Right atrium auricular region (tissue), 2 donors: ENCODE measurements around the gene TRIB2. TPM values are rescaled to one million over a fixed set of nuclear protein-coding genes. Genes with fewer than 3 reads are reported as not detected.
A peak's percentile ranks its signal among the peaks of the same experiment; 100 is the strongest.

ENCODE experiments used
- DNase-seq: peaks from one replicate; pipeline ENCODE4 v3.0.0-alpha.2; 2019; ENCODE audit warnings: low spot score
- H3K27ac ChIP-seq, 2 donors: fragments of 200-600 bp; sonication (generic); 1 replicate in 1 of 2; 2 replicates in 1 of 2; pipeline ENCODE4 v1.5.1; 2016 to 2019
- H3K27me3 ChIP-seq, 2 donors: fragments of 200-600 bp; sonication (generic); one replicate each; pipeline versions ENCODE4 v1.5.1 to v1.6.0; 2017 to 2019
- H3K36me3 ChIP-seq: fragments of 200-600 bp; sonication (generic); one replicate; pipeline ENCODE4 v1.5.1; 2016
- H3K4me1 ChIP-seq, 2 donors: fragments of 200-600 bp; sonication (generic); one replicate each; pipeline versions ENCODE4 v1.5.1 to v1.6.0; 2017 to 2019
- H3K4me3 ChIP-seq, 2 donors: fragments of 200-600 bp; sonication (generic); 1 replicate in 1 of 2; 2 replicates in 1 of 2; pipeline ENCODE4 v1.5.1; 2017 to 2019; ENCODE audit warnings: mild to moderate bottlenecking in 1 of 2, moderate library complexity in 1 of 2
- H3K9me3 ChIP-seq, 2 donors: fragments of 200-600 bp; sonication (generic); one replicate each; pipeline ENCODE4 v1.5.1; 2019
- total RNA-seq, 2 donors: library from RNA; depleted of rRNA; stranded (reverse); fragments of >200 nt; gene quantifications; one replicate each; pipeline ENCODE4 v1.1.0, GENCODE V29; 2016
- TF ChIP-seq, protein P1 (sequence below), 2 donors: fragments of 200-600 bp; sonication (generic); IDR thresholded peaks; one replicate each; pipeline ENCODE4 v1.5.1; 2019; ENCODE audit warnings: antibody characterized with exemption in 2 of 2

TRIB2 gene
- total RNA-seq, 2 donors from 2014 or later: 33.5 to 55.7 TPM

DNA sequence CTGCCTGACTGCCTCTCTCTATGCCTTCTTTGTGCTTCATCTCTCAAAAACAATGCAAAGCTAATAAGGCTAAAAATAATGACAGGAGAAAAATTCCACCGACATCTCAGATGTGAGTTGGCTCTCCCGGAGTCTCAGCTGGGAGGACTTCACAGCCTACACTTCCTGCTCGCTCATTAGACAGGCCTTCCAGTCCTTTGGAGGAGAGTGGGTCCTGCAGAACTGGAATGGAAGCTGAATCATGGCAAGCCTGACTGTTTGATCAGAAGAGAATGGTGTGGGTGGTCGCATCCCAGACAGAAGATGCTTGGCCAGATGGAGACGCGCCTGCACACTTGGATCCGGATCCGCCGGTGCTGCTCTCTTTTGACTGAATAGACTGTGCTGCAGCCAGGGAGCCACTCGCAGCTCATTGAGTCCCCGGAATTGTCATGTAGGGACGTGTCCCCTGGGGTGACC, 49.7 kb downstream of the TRIB2 start:
- Histone ChIP-seq H3K4me3 (no peak overlapping the region), H3K27ac (no peak overlapping the region), H3K36me3 (no peaks in the 10 kb centered on the region), H3K4me1 (no peaks in the 10 kb centered on the region), H3K9me3 (no peaks in the 10 kb centered on the region), H3K27me3 (no peaks in the 10 kb centered on the region)
- DNase-seq: no peak
- TF ChIP-seq, protein P1, sequence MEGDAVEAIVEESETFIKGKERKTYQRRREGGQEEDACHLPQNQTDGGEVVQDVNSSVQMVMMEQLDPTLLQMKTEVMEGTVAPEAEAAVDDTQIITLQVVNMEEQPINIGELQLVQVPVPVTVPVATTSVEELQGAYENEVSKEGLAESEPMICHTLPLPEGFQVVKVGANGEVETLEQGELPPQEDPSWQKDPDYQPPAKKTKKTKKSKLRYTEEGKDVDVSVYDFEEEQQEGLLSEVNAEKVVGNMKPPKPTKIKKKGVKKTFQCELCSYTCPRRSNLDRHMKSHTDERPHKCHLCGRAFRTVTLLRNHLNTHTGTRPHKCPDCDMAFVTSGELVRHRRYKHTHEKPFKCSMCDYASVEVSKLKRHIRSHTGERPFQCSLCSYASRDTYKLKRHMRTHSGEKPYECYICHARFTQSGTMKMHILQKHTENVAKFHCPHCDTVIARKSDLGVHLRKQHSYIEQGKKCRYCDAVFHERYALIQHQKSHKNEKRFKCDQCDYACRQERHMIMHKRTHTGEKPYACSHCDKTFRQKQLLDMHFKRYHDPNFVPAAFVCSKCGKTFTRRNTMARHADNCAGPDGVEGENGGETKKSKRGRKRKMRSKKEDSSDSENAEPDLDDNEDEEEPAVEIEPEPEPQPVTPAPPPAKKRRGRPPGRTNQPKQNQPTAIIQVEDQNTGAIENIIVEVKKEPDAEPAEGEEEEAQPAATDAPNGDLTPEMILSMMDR (IDR thresholded peaks at IDR 0.05): no peak

DNA sequence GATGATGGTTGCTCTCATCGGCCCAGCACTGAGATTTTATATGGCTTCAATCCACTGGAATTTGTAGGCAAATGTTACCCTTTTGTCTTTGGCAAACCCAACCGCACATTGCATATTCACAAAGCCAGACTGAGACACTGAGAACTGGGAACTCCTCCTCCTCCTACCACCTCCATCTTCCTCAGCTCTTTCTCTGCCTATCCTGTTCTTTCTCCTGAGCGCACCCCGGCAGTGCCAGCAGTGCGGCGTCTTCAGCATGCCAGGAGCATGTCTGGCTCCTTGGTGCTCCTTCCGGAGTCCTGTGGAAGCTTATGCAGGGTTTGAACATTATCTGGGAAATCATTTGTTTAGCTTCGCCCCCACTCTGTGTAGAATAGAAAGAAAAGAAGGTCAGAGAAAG, 50.8 kb downstream of the TRIB2 start:
- H3K9me3 ChIP-seq: no peaks in the 10 kb centered on the region
- H3K36me3 ChIP-seq: no peaks in the 10 kb centered on the region
- DNase-seq: no peak
- H3K27me3 ChIP-seq: no peaks in the 10 kb centered on the region
- no peak overlapping the region for H3K27ac ChIP-seq
- no peaks in the 10 kb centered on the region for H3K4me1 ChIP-seq
- H3K4me3 ChIP-seq: no peak overlapping the region
- TF ChIP-seq, protein P1 (IDR thresholded peaks at IDR 0.05): no peak

DNA sequence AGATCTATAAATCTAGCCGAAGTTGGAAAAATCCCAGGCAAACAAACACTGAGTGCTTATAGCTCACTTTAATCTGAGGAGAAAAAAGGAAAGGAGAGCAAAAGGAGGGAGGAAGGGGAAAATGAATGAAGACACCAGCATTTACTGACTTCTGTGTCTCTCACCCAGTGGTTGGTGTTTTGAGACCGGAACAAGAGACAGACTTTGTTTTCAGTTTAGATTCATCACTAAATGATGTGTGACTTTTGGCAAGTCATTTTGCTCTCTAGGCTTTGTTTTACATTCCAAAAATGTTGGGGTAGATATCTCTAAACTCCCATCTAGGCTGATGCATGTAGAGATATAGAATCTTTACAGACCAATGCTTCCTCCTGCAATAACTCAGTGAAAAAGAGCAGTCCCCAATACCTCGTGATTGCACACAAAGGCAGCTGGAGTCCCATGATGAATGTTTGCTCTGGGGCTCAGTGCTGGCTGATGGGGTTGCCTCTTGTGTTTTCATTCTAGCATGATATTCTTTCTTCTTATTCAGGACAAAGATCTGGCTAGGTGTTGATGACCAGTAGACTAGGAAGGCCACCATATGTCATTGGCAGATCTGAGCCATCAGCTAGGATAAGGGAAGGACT, 51.4 kb downstream of the TRIB2 start:
- no peaks in the 10 kb centered on the region for H3K9me3 ChIP-seq
- DNase-seq: no peak
- H3K27ac ChIP-seq: no peak overlapping the region
- no peak overlapping the region for H3K4me3 ChIP-seq
- H3K27me3 ChIP-seq: no peaks in the 10 kb centered on the region
- no peaks in the 10 kb centered on the region for H3K36me3 ChIP-seq
- TF ChIP-seq, protein P1 (IDR thresholded peaks at IDR 0.05): no peak
- H3K4me1 ChIP-seq: no peaks in the 10 kb centered on the region

DNA sequence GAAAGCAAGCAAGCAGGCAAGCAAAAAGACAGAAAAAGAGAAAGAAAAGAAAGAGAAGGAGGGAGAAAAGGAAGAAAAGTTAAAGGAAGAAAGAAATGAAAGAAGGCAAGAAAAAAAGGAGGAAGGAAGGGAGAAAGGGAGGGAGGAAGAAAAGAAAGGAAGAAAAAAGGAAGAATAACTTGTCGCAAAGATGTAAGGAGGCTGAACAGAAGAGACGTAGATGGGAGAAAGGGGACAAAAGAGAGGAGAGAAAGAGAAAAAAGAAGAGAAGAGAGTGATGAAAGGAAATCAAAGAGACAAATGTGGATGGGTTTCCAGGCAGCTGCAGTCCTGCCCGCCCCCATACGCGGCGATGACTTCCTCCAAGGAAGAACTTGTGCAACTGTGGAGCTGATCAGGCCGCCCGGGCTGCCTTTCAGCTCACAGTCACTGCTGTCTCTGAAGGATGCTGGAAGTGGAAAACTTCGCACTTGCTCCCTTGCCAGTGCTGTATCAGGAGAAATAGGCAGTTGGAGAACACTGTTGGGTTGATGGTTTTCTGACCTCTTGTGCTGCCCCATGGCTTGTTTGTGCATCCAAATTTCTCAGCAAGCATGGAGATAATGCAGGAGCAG, 52.9 kb downstream of the TRIB2 start:
- Histone ChIP-seq H3K27me3 (no peaks in the 10 kb centered on the region), H3K9me3 (no peaks in the 10 kb centered on the region), H3K27ac (no peak overlapping the region), H3K4me3 (no peak overlapping the region), H3K36me3 (no peaks in the 10 kb centered on the region), H3K4me1 (no peaks in the 10 kb centered on the region)
- peak; percentile 80 for DNase-seq
- TF ChIP-seq, protein P1 (IDR thresholded peaks at IDR 0.05): no peak

DNA sequence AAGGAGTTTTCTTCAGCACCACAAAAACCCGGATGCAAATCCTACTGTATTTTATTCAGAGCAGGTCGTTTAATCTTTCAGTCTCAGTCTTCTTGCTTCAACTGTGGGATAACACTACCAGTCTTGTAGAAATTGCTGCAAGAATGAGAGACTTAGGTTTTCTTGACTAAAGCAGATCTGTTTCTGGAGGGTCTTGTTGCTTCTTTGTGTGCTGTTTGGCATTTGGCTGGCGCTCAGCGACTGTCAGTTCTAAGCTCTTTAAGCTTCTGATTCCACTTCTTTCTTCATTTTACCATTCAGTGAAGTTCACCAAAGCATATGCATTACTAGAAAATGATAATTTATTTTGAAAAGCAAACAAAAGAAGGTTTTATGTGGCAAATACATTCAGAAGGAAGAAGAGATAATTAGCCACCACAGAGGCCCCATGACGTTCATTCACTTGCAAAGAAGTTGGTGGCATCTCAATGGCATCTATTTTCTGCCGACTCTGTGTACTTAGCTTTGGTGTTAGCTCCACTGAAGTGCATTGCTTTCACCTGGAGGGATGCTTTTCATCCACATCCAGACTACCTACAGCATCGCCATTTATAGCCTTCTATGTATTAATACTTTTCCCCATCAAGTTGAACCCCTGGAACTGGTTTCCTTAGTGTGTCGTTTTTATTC, 53.7 kb downstream of the TRIB2 start:
- Histone ChIP-seq H3K36me3 (no peaks in the 10 kb centered on the region), H3K27ac (no peak overlapping the region), H3K9me3 (peaks cover 0 to 7% of the 10 kb centered on the region in 2 donors), H3K27me3 (no peaks in the 10 kb centered on the region), H3K4me3 (no peak overlapping the region), H3K4me1 (no peaks in the 10 kb centered on the region)
- DNase-seq: no peak
- TF ChIP-seq, protein P1 (IDR thresholded peaks at IDR 0.05): no peak
